Activated CD8-positive, alpha-beta T cell treated with anti-CD3 and anti-CD28 coated beads, Interleukin-2, amount 10 ng/mL, durations not matched to agents 7 days and 5 days (primary cell): ENCODE results near the gene FHDC1. TPM values are rescaled to one million over a fixed set of nuclear protein-coding genes. Genes with fewer than 3 reads are reported as not detected.

ENCODE experiments used
- ATAC-seq: fragments of 150-1000 bp; cut with Tn5 transposase; one replicate; pipeline ENCODE4 v1.10.0; 2021; ENCODE audit warnings: moderate library complexity
- CTCF ChIA-PET: fragments of 350-600 bp; sonication (Branson Sonifier 250); formaldehyde crosslinking; loops from one replicate; lab custom pipeline; 2021; ENCODE audit warnings: antibody characterized with exemption; lab: Charles Lee
- POLR2A ChIA-PET: fragments of 350-600 bp; sonication (Branson Sonifier 250); formaldehyde crosslinking; loops from one replicate; lab custom pipeline; 2021; ENCODE audit warnings: antibody characterized with exemption; lab: Charles Lee
- DNase-seq: peaks from one replicate; pipeline ENCODE4 v3.0.0-alpha.2; 2020
- H3K27ac Mint-ChIP-seq: one replicate; pipeline ENCODE4 v1.8.0; 2021; ENCODE audit warnings: mild to moderate bottlenecking, mixed read lengths
- H3K27me3 Mint-ChIP-seq: one replicate; pipeline ENCODE4 v1.8.0; 2021; ENCODE audit warnings: low read depth, mixed read lengths
- H3K36me3 Mint-ChIP-seq: one replicate; pipeline ENCODE4 v1.8.0; 2021; ENCODE audit warnings: low read depth, mixed read lengths
- H3K4me1 Mint-ChIP-seq: one replicate; pipeline ENCODE4 v1.8.0; 2021; ENCODE audit warnings: low read depth, mixed read lengths
- H3K4me3 Mint-ChIP-seq: one replicate; pipeline ENCODE4 v1.8.0; 2021; ENCODE audit warnings: mild to moderate bottlenecking, mixed read lengths
- H3K9me3 Mint-ChIP-seq: one replicate; pipeline ENCODE4 v1.8.0; 2022; ENCODE audit warnings: mixed read lengths; ENCODE audit not compliant: insufficient read depth
- total RNA-seq, 2 experiments: library from RNA; stranded (reverse); gene quantifications; one replicate each; pipeline ENCODE4 v1.2.3, GENCODE V29; 2021

FHDC1 gene
- total RNA-seq, 2 experiments from 2014 or later: 0.13 to 0.24 TPM

GRCh38 chr4:152936446-152937335 lies 568 bp downstream of the FHDC1 start:
- H3K36me3 Mint-ChIP-seq: no peaks in the 10 kb centered on the region
- H3K4me3 Mint-ChIP-seq: peak overlapping the region; percentile 52
- no peak overlapping the region for H3K27ac Mint-ChIP-seq
- peaks cover 60% of the 10 kb centered on the region for H3K27me3 Mint-ChIP-seq
- H3K9me3 Mint-ChIP-seq: no peaks in the 10 kb centered on the region
- CTCF ChIA-PET: interaction anchor here (1.8 kb wide), 1 partner anchor 149 kb away, joined by 6 read pairs; no protein-coding TSS in a partner anchor
- POLR2A ChIA-PET: interaction anchor here (1.4 kb wide), 1 partner anchor 8 kb away, joined by 3 read pairs; no protein-coding TSS in a partner anchor
- peak; percentile 25 for DNase-seq
- H3K4me1 Mint-ChIP-seq: peaks cover 15% of the 10 kb centered on the region
- peak; percentile 46 for ATAC-seq

GRCh38 chr4:152937336-152938236 lies 1.5 kb downstream of the FHDC1 start:
- Mint-ChIP-seq H3K4me1 (peaks cover 15% of the 10 kb centered on the region), H3K36me3 (no peaks in the 10 kb centered on the region), H3K4me3 (peak overlapping the region; percentile 74), H3K27me3 (peaks cover 67% of the 10 kb centered on the region), H3K27ac (no peak overlapping the region), H3K9me3 (no peaks in the 10 kb centered on the region)
- ChIA-PET POLR2A (no interaction called here), CTCF (interaction anchor here (0.6 kb wide), 1 partner anchor 25 kb away, joined by 3 read pairs; no protein-coding TSS in a partner anchor)
- peak; percentile 35 for DNase-seq
- peak; percentile 50 for ATAC-seq

- Mint-ChIP-seq H3K4me1 (peaks cover 15% of the 10 kb centered on the region), H3K27ac (no peak overlapping the region), H3K27me3 (peaks cover 65% of the 10 kb centered on the region), H3K36me3 (no peaks in the 10 kb centered on the region), H3K9me3 (no peaks in the 10 kb centered on the region), H3K4me3 (peak overlapping the region; percentile 74)
- POLR2A ChIA-PET: no interaction called here
- ATAC-seq (no peak), DNase-seq (no peak)
- CTCF ChIA-PET: interaction anchor here (0.7 kb wide), 1 partner anchor 584 kb away, joined by 3 read pairs; no protein-coding TSS in a partner anchor
Measured at GRCh38 chr4:152938237-152938947, 2.3 kb downstream of the FHDC1 start.

- ChIA-PET CTCF (no interaction called here), POLR2A (no interaction called here)
- H3K27me3 Mint-ChIP-seq: peaks cover 56% of the 10 kb centered on the region
- H3K36me3 Mint-ChIP-seq: no peaks in the 10 kb centered on the region
- DNase-seq (no peak), ATAC-seq (no peak)
- no peak overlapping the region for H3K4me3 Mint-ChIP-seq
- H3K9me3 Mint-ChIP-seq: no peaks in the 10 kb centered on the region
- no peak overlapping the region for H3K27ac Mint-ChIP-seq
- peaks cover 15% of the 10 kb centered on the region for H3K4me1 Mint-ChIP-seq
Measured at GRCh38 chr4:152939621-152940020, 3.5 kb downstream of the FHDC1 start.

GRCh38 chr4:152940461-152940860 lies 4.3 kb downstream of the FHDC1 start:
- H3K4me1 Mint-ChIP-seq: peaks cover 10% of the 10 kb centered on the region
- H3K27me3 Mint-ChIP-seq: peaks cover 47% of the 10 kb centered on the region
- H3K36me3 Mint-ChIP-seq: no peaks in the 10 kb centered on the region
- H3K27ac Mint-ChIP-seq: no peak overlapping the region
- DNase-seq (no peak), ATAC-seq (no peak)
- H3K9me3 Mint-ChIP-seq: no peaks in the 10 kb centered on the region
- POLR2A ChIA-PET: no interaction called here
- CTCF ChIA-PET: interaction anchor here (1.5 kb wide), 1 partner anchor 187 kb away, joined by 7 read pairs; no protein-coding TSS in a partner anchor
- H3K4me3 Mint-ChIP-seq: no peak overlapping the region

GRCh38 chr4:152941411-152941810 lies 5.3 kb downstream of the FHDC1 start:
- ChIA-PET CTCF (interaction anchor here (1.5 kb wide), 2 partner anchors 95 to 186 kb away, joined by 4 to 7 read pairs; no protein-coding TSS in a partner anchor), POLR2A (no interaction called here)
- no peak for ATAC-seq
- Mint-ChIP-seq H3K27ac (no peak overlapping the region), H3K4me3 (no peak overlapping the region), H3K27me3 (peaks cover 46% of the 10 kb centered on the region), H3K36me3 (no peaks in the 10 kb centered on the region), H3K4me1 (peaks cover 6% of the 10 kb centered on the region), H3K9me3 (no peaks in the 10 kb centered on the region)
- no peak for DNase-seq

GRCh38 chr4:152942346-152942745 lies 6.2 kb downstream of the FHDC1 start:
- CTCF ChIA-PET: interaction anchor here (1.5 kb wide), 1 partner anchor 95 kb away, joined by 4 read pairs; no protein-coding TSS in a partner anchor
- Mint-ChIP-seq H3K4me3 (no peak overlapping the region), H3K36me3 (no peaks in the 10 kb centered on the region), H3K27ac (no peak overlapping the region), H3K27me3 (peaks cover 46% of the 10 kb centered on the region), H3K9me3 (no peaks in the 10 kb centered on the region), H3K4me1 (peaks cover 6% of the 10 kb centered on the region)
- no peak for ATAC-seq
- DNase-seq: no peak
- POLR2A ChIA-PET: no interaction called here

- Mint-ChIP-seq H3K27me3 (peaks cover 42% of the 10 kb centered on the region), H3K9me3 (no peaks in the 10 kb centered on the region), H3K27ac (no peak overlapping the region), H3K4me1 (no peaks in the 10 kb centered on the region), H3K4me3 (no peak overlapping the region), H3K36me3 (no peaks in the 10 kb centered on the region)
- ChIA-PET CTCF (interaction anchor here (1.2 kb wide), 1 partner anchor 14 kb away, joined by 6 read pairs; no protein-coding TSS in a partner anchor), POLR2A (interaction anchor here (1.0 kb wide), 1 partner anchor 7 kb away, joined by 3 read pairs; the partner anchor contains the start of gene FHDC1)
- ATAC-seq (no peak), DNase-seq (no peak)
Measured at GRCh38 chr4:152943672-152944071, 7.5 kb downstream of the FHDC1 start.

- H3K4me1 Mint-ChIP-seq: no peaks in the 10 kb centered on the region
- no peaks in the 10 kb centered on the region for H3K9me3 Mint-ChIP-seq
- no peak overlapping the region for H3K4me3 Mint-ChIP-seq
- H3K36me3 Mint-ChIP-seq: no peaks in the 10 kb centered on the region
- peaks cover 31% of the 10 kb centered on the region for H3K27me3 Mint-ChIP-seq
- no peak overlapping the region for H3K27ac Mint-ChIP-seq
- ATAC-seq (no peak), DNase-seq (no peak)
- CTCF ChIA-PET: interaction anchor here (1.2 kb wide), 1 partner anchor 15 kb away, joined by 6 read pairs; no protein-coding TSS in a partner anchor
- POLR2A ChIA-PET: interaction anchor here (0.6 to 1.0 kb wide), 3 partner anchors 9 to 567 kb away, joined by 3 to 5 read pairs (median 3); partner anchors contain the start of gene FHDC1
Measured at GRCh38 chr4:152944666-152945320, 8.7 kb downstream of the FHDC1 start.

GRCh38 chr4:152945639-152946038 lies 9.5 kb downstream of the FHDC1 start:
- Mint-ChIP-seq H3K27me3 (peaks cover 27% of the 10 kb centered on the region), H3K27ac (no peak overlapping the region), H3K9me3 (no peaks in the 10 kb centered on the region), H3K4me1 (no peaks in the 10 kb centered on the region), H3K4me3 (no peak overlapping the region), H3K36me3 (no peaks in the 10 kb centered on the region)
- DNase-seq (no peak), ATAC-seq (no peak)
- ChIA-PET POLR2A (no interaction called here), CTCF (no interaction called here)
